Endothelial cell of umbilical vein (primary cell): ENCODE measurements around the gene MRO. TPM values are rescaled to one million over a fixed set of nuclear protein-coding genes. Genes with fewer than 3 reads are reported as not detected.

Experiments
- BruUV-seq: library from RNA; stranded (reverse); fragments of 400-500 nt; replicated peaks from 2 replicates; lab custom pipeline; 2021; lab: Mats Ljungman, UMichigan
- CTCF ChIA-PET: fragments of 300-600, 350-600 bp; sonication (Branson Sonifier 250); formaldehyde crosslinking; loops from one replicate; lab custom pipeline; 2021; ENCODE audit warnings: antibody characterized with exemption, inconsistent platforms; lab: Charles Lee
- POLR2A ChIA-PET: fragments of 300-600, 350-600 bp; sonication (Branson Sonifier 250); formaldehyde crosslinking; loops from one replicate; lab custom pipeline; 2021; ENCODE audit warnings: antibody characterized with exemption, inconsistent platforms; lab: Charles Lee
- DNase-seq: peaks from one replicate; pipeline ENCODE4 v3.0.0-alpha.2; 2011; ENCODE audit warnings: low read depth, low spot score
- FAIRE-seq: peaks from 2 replicates; lab custom pipeline; 2011; peaks lifted over from hg19 to GRCh38; lab: Jason Lieb, UNC
- H2AFZ ChIP-seq: 2 replicates; pipeline ENCODE4 v1.6.0; 2012; ENCODE audit warnings: low read depth, low read length, control low read depth, inconsistent platforms
- H3K27ac ChIP-seq: 2 replicates; pipeline ENCODE4 v1.5.1; 2011; ENCODE audit warnings: low read depth, mild to moderate bottlenecking, control low read depth, low read length, moderate library complexity; ENCODE audit not compliant: insufficient read depth
- H3K27me3 ChIP-seq, 2 experiments: 2 replicates each; pipeline versions ENCODE4 v1.6.0 to v1.6.1; 2011; ENCODE audit warnings: low read length in 2 of 2, mixed read lengths in 1 of 2; ENCODE audit not compliant: control insufficient read depth in 2 of 2, insufficient read depth in 2 of 2
- H3K36me3 ChIP-seq, 2 experiments: 2 replicates in 1 of 2; 3 replicates in 1 of 2; pipeline ENCODE4 v1.5.1; 2011; ENCODE audit warnings: low read length in 2 of 2, mild to moderate bottlenecking in 1 of 2, moderate library complexity in 1 of 2; ENCODE audit not compliant: control insufficient read depth in 2 of 2, insufficient read depth in 2 of 2; ENCODE audit errors: extremely low read depth in 1 of 2
- H3K4me1 ChIP-seq: 3 replicates; pipeline ENCODE4 v1.5.1; 2011; ENCODE audit warnings: mild to moderate bottlenecking, low read length; ENCODE audit not compliant: control insufficient read depth, insufficient read depth; ENCODE audit errors: extremely low read depth
- H3K4me2 ChIP-seq: 2 replicates; pipeline ENCODE4 v1.6.1; 2011; ENCODE audit warnings: low read length, control low read depth, mixed read lengths; ENCODE audit not compliant: insufficient read depth
- H3K4me3 ChIP-seq, 3 experiments: fragments of 200-600 bp in 1 of 3; sonication (generic), shearing (Covaris generic) in 1 of 3; replicated peaks in 1 of 3; 2 replicates each; pipeline ENCODE4 v1.5.1; 2011 to 2016; ENCODE audit warnings: control low read depth in 3 of 3, low read length in 3 of 3, mild to moderate bottlenecking in 2 of 3, inconsistent platforms in 1 of 3, low read depth in 1 of 3, moderate library complexity in 1 of 3; ENCODE audit not compliant: insufficient read depth in 1 of 3
- H3K79me2 ChIP-seq: 2 replicates; pipeline ENCODE4 v1.6.0; 2012; ENCODE audit warnings: low read length, inconsistent platforms; ENCODE audit not compliant: control insufficient read depth, insufficient read depth
- H3K9ac ChIP-seq: replicated peaks from 2 replicates; pipeline ENCODE3; 2011; ENCODE audit warnings: low read length, control low read depth; ENCODE audit not compliant: insufficient read depth; ENCODE audit errors: extremely low read depth
- H3K9me1 ChIP-seq: replicated peaks from 3 replicates; pipeline ENCODE4 v1.6.0; 2011; ENCODE audit warnings: mild to moderate bottlenecking, low read length; ENCODE audit not compliant: control insufficient read depth, insufficient read depth; ENCODE audit errors: extremely low read depth
- H3K9me3 ChIP-seq: replicated peaks from 2 replicates; pipeline ENCODE4 v1.5.1; 2012; ENCODE audit warnings: low read length, inconsistent platforms; ENCODE audit not compliant: control insufficient read depth, insufficient read depth
- H4K20me1 ChIP-seq: replicated peaks from 2 replicates; pipeline ENCODE3; 2011; ENCODE audit warnings: mild to moderate bottlenecking, low read length; ENCODE audit not compliant: control insufficient read depth, insufficient read depth; ENCODE audit errors: extremely low read depth
- CTCF ChIP-seq, 2 donors: IDR thresholded peaks; 1 replicate in 1 of 2; 2 replicates in 1 of 2; pipeline ENCODE4 v1.5.1; 2011; ENCODE audit warnings: low read length in 2 of 2, mild to moderate bottlenecking in 2 of 2, moderate library complexity in 2 of 2, control low read depth in 1 of 2, inconsistent platforms in 1 of 2, low read depth in 1 of 2; ENCODE audit not compliant: insufficient read depth in 1 of 2; ENCODE audit errors: extremely low read depth in 1 of 2
- EZH2 ChIP-seq: IDR thresholded peaks from 2 replicates; pipeline ENCODE4 v1.6.1; 2012; ENCODE audit warnings: borderline replicate concordance, low read depth, mild to moderate bottlenecking, moderate library complexity, low read length, inconsistent platforms; ENCODE audit not compliant: severe bottlenecking
- FOS ChIP-seq: IDR thresholded peaks from 2 replicates; pipeline ENCODE4 v1.6.1; 2011; ENCODE audit warnings: mild to moderate bottlenecking, low read length, moderate library complexity, borderline replicate concordance; ENCODE audit not compliant: insufficient read depth
- GATA2 ChIP-seq: IDR thresholded peaks from 2 replicates; pipeline ENCODE4 v1.7.0; 2011; ENCODE audit warnings: low read depth, mild to moderate bottlenecking, moderate library complexity, mixed read lengths, low read length; ENCODE audit not compliant: insufficient read length, insufficient read depth
- JUN ChIP-seq: IDR thresholded peaks from 2 replicates; pipeline ENCODE4 v1.6.1; 2011; ENCODE audit warnings: borderline replicate concordance, low read depth; ENCODE audit not compliant: insufficient read length, insufficient read depth
- MYC ChIP-seq: IDR thresholded peaks from one replicate; pipeline ENCODE4 v1.6.1; 2011; ENCODE audit warnings: mild to moderate bottlenecking, low read depth, low read length
- POLR2A ChIP-seq: IDR thresholded peaks from 2 replicates; pipeline ENCODE4 v1.6.1; 2012; ENCODE audit warnings: low read depth, mild to moderate bottlenecking, control low read depth, low read length
- POLR2AphosphoS5 ChIP-seq: IDR thresholded peaks from 2 replicates; pipeline ENCODE4 v1.6.1; 2012; ENCODE audit warnings: low read depth, mild to moderate bottlenecking, control low read depth, low read length, moderate library complexity; ENCODE audit not compliant: insufficient read depth
- dilution Hi-C: fragments of 300-500 bp; cut with MboI; formaldehyde crosslinking; loops from one replicate; pipeline ENCODE4 v1.15.0; 2019; ENCODE audit warnings: low sequenced_read_pairs; ENCODE audit not compliant: extremely low pct_ligation_motif_present
- intact Hi-C: fragments of 100-400 bp; cut with micrococcal nuclease; formaldehyde crosslinking; loops from one replicate; pipeline ENCODE4 v1.10.0; 2022
- polyA plus RNA-seq, 4 experiments: library from polyadenylated mRNA; depleted of rRNA in 3 of 4; stranded (reverse) in 3 of 4; unstranded in 1 of 4; fragments of >200 nt; gene quantifications; 2 replicates each; pipeline versions ENCODE4 v1.2.1 to v1.2.3, GENCODE V29; 2011 to 2012; ENCODE audit warnings: missing spikeins in 1 of 4
- total RNA-seq: library from RNA; stranded (reverse); gene quantifications from 2 replicates; pipeline ENCODE4 v1.2.3, GENCODE V29; 2021
- TF ChIP-seq, protein P1 (sequence below): IDR thresholded peaks from 2 replicates; pipeline ENCODE4 v1.6.1; 2011; ENCODE audit not compliant: insufficient read depth, insufficient read length

MRO gene
- total and polyA plus RNA-seq, 2 donors (not counting 3 experiments of a cell fraction or from before 2014, with no cell fraction given): not detected

GRCh38 chr18:50850307-50851065 lies 30.7 kb upstream of the MRO start:
- no peaks in the 10 kb centered on the region for H3K79me2 ChIP-seq
- H2AFZ ChIP-seq: no peak overlapping the region
- no peak overlapping the region for H3K4me3 ChIP-seq
- no peak overlapping the region for H3K4me2 ChIP-seq
- intact Hi-C loops (no loop called here), dilution Hi-C loops (no loop called here)
- no peak for TF ChIP-seq CTCF (IDR thresholded peaks at IDR 0.05; ENCODE audit: extremely low read depth in 1 of 2, insufficient read depth in 1 of 2, low read depth in 1 of 2, low read length in 2 of 2)
- TF ChIP-seq MYC: no peak
- TF ChIP-seq, protein P1, sequence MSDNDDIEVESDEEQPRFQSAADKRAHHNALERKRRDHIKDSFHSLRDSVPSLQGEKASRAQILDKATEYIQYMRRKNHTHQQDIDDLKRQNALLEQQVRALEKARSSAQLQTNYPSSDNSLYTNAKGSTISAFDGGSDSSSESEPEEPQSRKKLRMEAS: no peak
- H3K36me3 ChIP-seq: no peaks in the 10 kb centered on the region
- no peak overlapping the region for H3K9ac ChIP-seq
- no peaks in the 10 kb centered on the region for H3K27me3 ChIP-seq
- H3K9me1 ChIP-seq: no peaks in the 10 kb centered on the region
- DNase-seq (no peak), FAIRE-seq (no peak)
- no peak overlapping the region for H3K27ac ChIP-seq
- BruUV-seq: no TSS peak
- H4K20me1 ChIP-seq: no peaks in the 10 kb centered on the region
- no peaks in the 10 kb centered on the region for H3K9me3 ChIP-seq
- no peaks in the 10 kb centered on the region for H3K4me1 ChIP-seq
- ChIA-PET CTCF (interaction anchor here (0.6 kb wide), 1 partner anchor 200 kb away, joined by 4 read pairs; no protein-coding TSS in a partner anchor), POLR2A (no interaction called here)

DNA sequence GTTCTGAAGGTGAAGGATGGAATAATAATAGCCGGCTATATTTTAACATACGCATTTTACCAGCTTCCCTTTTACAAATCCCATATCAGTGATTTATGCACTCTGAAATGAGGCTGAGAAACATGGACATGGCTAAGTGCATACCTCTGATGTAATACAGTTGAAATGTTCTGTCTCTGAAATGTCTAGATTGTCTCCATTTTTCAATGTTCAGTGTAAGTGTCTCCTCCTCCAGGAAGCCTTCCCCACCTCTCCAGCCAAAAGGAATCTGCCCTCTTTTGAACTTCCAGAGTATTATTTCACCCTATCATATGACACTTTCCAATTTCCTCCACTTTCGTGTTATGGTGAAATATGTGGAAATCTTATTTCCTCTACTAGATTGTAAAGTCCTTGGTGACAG lies 29.6 kb upstream of the MRO start:
- Histone ChIP-seq H4K20me1 (no peaks in the 10 kb centered on the region), H3K4me1 (no peaks in the 10 kb centered on the region), H3K9me3 (no peaks in the 10 kb centered on the region), H3K9ac (no peak overlapping the region), H3K36me3 (no peaks in the 10 kb centered on the region), H3K27ac (no peak overlapping the region), H3K9me1 (no peaks in the 10 kb centered on the region), H3K79me2 (no peaks in the 10 kb centered on the region), H3K4me3 (no peak overlapping the region), H2AFZ (no peak overlapping the region), H3K27me3 (no peaks in the 10 kb centered on the region), H3K4me2 (no peak overlapping the region)
- no peak for TF ChIP-seq EZH2
- TF ChIP-seq JUN: no peak
- no peak for TF ChIP-seq POLR2AphosphoS5
- TF ChIP-seq POLR2A: no peak
- no peak for TF ChIP-seq MYC
- TF ChIP-seq, protein P1: no peak
- no peak for TF ChIP-seq GATA2
- TF ChIP-seq FOS: no peak
- no peak for TF ChIP-seq CTCF (IDR thresholded peaks at IDR 0.05; ENCODE audit: extremely low read depth in 1 of 2, insufficient read depth in 1 of 2, low read depth in 1 of 2, low read length in 2 of 2)
- no peak for FAIRE-seq
- no peak for DNase-seq
- dilution Hi-C loops: no loop called here
- CTCF ChIA-PET: no interaction called here
- POLR2A ChIA-PET: no interaction called here
- intact Hi-C loops: no loop called here
- no TSS peak for BruUV-seq
